Measurements from ENCODE around the gene UPK1B.

Gene UPK1B

GRCh38 chr3:119175872-119176756 lies 2.7 kb downstream of the UPK1B start:
- in situ Hi-C loops (cut with MboI; ENCODE audit: low sequenced_read_pairs), result no loop called here

- in situ Hi-C loops (cut with MboI; ENCODE audit: low sequenced_read_pairs), result no loop called here
Observed at GRCh38 chr3:119176778-119177177, 3.4 kb downstream of the UPK1B start.

GRCh38 chr3:119177321-119177720 lies 3.9 kb downstream of the UPK1B start:
- in situ Hi-C loops (cut with MboI; ENCODE audit: low sequenced_read_pairs), result no loop called here

GRCh38 chr3:119181765-119182164 lies 8.4 kb downstream of the UPK1B start:
- in situ Hi-C loops (cut with MboI; ENCODE audit: low sequenced_read_pairs), result no loop called here

GRCh38 chr3:119184111-119184510 lies 10.7 kb downstream of the UPK1B start:
- in situ Hi-C loops (cut with MboI; ENCODE audit: low sequenced_read_pairs), result no loop called here

GRCh38 chr3:119184796-119185570 lies 11.6 kb downstream of the UPK1B start:
- in situ Hi-C loops (cut with MboI; ENCODE audit: low sequenced_read_pairs), result no loop called here

- in situ Hi-C loops (cut with MboI; ENCODE audit: low sequenced_read_pairs), result no loop called here
Observed at GRCh38 chr3:119187266-119187665, 13.9 kb downstream of the UPK1B start.

GRCh38 chr3:119191800-119192199 lies 18.4 kb downstream of the UPK1B start:
- in situ Hi-C loops (cut with MboI; ENCODE audit: low sequenced_read_pairs), result no loop called here

GRCh38 chr3:119194237-119195150 lies 21.1 kb downstream of the UPK1B start:
- in situ Hi-C loops (cut with MboI; ENCODE audit: low sequenced_read_pairs), result no loop called here

- in situ Hi-C loops (cut with MboI; ENCODE audit: low sequenced_read_pairs), result no loop called here
Observed at GRCh38 chr3:119195151-119195476, 21.7 kb downstream of the UPK1B start.

- in situ Hi-C loops (cut with MboI; ENCODE audit: low sequenced_read_pairs), result no loop called here
Observed at GRCh38 chr3:119195911-119196310, 22.5 kb downstream of the UPK1B start.

GRCh38 chr3:119205209-119205608 lies 31.8 kb downstream of the UPK1B start:
- in situ Hi-C loops (cut with MboI; ENCODE audit: low sequenced_read_pairs), result no loop called here

- in situ Hi-C loops (cut with MboI; ENCODE audit: low sequenced_read_pairs), result no loop called here
Observed at GRCh38 chr3:119205685-119206084, 32.3 kb downstream of the UPK1B start.

- in situ Hi-C loops (cut with MboI; ENCODE audit: low sequenced_read_pairs), result no loop called here
Observed at GRCh38 chr3:119206611-119207511, 33.5 kb downstream of the UPK1B start.

GRCh38 chr3:119207512-119207875 lies 34.1 kb downstream of the UPK1B start:
- in situ Hi-C loops (cut with MboI; ENCODE audit: low sequenced_read_pairs), result no loop called here

- in situ Hi-C loops (cut with MboI; ENCODE audit: low sequenced_read_pairs), result no loop called here
Observed at GRCh38 chr3:119211193-119211592, 37.8 kb downstream of the UPK1B start.

GRCh38 chr3:119211803-119212202 lies 38.4 kb downstream of the UPK1B start:
- in situ Hi-C loops (cut with MboI; ENCODE audit: low sequenced_read_pairs), result no loop called here

GRCh38 chr3:119219069-119219468 lies 45.7 kb downstream of the UPK1B start:
- in situ Hi-C loops (cut with MboI; ENCODE audit: low sequenced_read_pairs), result no loop called here

GRCh38 chr3:119220198-119220597 lies 46.8 kb downstream of the UPK1B start:
- in situ Hi-C loops (cut with MboI; ENCODE audit: low sequenced_read_pairs), result no loop called here

- in situ Hi-C loops (cut with MboI; ENCODE audit: low sequenced_read_pairs), result no loop called here
Observed at GRCh38 chr3:119220970-119221667, 47.7 kb downstream of the UPK1B start.

Measured in HL-60/S4 (cell line).